Glomerular visceral epithelial cell (primary cell): Measurements from ENCODE around the gene USP4.
"Not testable (repeated sequence)": the region's sequence is repeated elsewhere in the genome, so short reads cannot be mapped to it uniquely, and the experiment has no call there.

ENCODE experiments used
- DNase-seq: peaks from one replicate; pipeline ENCODE4 v3.0.0-alpha.2; 2016; ENCODE audit errors: extremely low spot score

USP4 gene

GRCh38 chr3:49349348-49350114, 9.7 kb upstream of the USP4 start:
- DNase-seq = no peak

GRCh38 chr3:49348361-49348760, 8.5 kb upstream of the USP4 start:
- DNase-seq = not testable (repeated sequence)

- DNase-seq = no peak
Measured at GRCh38 chr3:49346797-49347251, 7.0 kb upstream of the USP4 start.

- no peak for DNase-seq
Measured at GRCh38 chr3:49343163-49343562, 3.3 kb upstream of the USP4 start.

DNA sequence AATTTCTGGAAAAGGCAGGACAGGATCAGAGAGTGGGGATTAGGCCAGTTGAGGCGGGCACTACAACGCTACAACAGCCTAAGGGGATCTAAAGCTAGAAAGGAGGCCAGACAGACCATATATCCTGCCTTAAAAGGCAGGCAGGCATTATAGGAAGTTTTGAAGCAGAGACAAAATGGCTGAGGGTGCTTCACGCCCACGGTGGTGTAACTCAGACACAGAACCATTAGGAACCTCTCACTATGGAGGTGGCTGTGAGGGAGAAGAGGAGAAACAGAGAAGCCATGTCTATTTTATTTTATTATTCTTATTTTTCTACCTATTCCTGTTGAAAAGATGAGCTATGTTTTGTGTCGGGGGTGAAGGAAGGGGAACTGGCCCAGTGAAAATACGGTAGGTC, 2.1 kb upstream of the USP4 start:
- DNase-seq = no peak

- DNase-seq = peak; percentile 35
Measured at GRCh38 chr3:49339581-49339940, 292 bp downstream of the USP4 start.

DNA sequence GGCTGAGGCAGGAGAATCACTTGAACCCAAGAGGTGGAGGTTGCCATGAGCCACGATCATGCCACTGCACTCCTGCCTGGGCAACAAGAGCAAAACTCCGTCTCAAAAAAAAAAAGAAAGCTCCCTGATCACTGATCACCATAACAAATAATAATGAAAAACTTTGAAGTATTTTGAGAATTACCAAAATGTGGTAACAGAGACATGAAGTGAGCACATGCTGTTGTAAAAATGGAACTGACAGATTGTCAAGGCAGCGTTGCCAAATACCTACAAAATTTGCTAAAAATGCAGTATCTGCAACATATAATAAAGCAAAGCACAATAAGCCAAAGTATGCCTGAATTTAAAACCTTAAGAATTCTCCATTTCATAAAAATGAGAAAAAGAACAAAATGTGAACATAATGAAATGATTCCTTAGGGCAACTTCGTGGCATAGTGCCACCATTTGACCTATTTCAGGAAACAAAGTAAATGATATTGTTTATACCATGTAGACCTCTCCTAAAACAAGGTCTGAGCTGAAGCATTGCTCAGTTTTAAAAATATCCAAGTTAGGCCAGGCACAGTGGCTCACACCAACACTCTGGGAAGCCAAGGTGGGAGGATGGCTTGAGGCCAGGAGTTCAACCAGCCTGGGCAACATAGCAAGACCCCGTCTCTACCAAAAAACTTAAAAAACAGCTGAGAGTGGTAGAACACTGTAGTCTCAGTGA, 5.8 kb downstream of the USP4 start:
- no peak for DNase-seq

- no peak for DNase-seq
Measured at GRCh38 chr3:49333091-49333490, 6.8 kb downstream of the USP4 start.

DNA sequence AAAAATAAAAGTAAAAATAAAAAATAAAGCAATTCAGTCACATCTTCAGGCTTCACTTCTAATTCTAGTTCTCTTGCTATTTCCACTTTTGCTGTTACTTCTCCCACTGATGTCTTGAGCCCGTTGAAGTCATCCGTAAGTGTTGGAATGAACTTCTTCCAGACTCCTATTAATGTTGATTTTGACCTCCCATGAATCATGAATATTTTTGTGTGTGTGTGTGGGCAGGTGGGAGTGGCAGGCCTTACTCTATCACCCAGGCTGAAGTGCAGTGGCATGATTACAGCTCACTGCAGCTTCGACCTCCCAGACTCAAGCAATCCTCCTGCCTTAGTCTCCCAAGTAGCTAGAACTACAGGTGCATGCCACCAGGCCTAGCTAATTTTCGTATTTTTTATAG, 10.7 kb downstream of the USP4 start:
- DNase-seq = no peak

DNA sequence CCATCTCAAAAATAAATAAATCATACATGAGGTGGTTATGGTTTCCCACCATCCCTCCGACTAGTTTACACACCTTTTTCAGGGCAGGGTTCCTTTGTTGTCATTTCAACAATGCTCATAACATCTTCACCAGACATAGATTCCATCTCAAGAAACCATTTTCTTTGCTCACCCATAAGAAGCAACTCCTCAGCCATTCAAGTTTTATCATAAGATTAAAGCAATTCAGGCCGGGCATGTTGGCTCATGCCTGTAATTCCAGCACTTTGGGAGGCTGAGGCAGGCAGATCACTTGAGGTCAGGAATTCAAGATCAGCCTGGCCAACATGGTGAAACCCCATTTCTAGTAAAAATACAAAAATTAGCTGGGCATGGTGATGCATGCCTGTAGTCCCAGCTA, 11.5 kb downstream of the USP4 start:
- DNase-seq = not testable (repeated sequence)

DNA sequence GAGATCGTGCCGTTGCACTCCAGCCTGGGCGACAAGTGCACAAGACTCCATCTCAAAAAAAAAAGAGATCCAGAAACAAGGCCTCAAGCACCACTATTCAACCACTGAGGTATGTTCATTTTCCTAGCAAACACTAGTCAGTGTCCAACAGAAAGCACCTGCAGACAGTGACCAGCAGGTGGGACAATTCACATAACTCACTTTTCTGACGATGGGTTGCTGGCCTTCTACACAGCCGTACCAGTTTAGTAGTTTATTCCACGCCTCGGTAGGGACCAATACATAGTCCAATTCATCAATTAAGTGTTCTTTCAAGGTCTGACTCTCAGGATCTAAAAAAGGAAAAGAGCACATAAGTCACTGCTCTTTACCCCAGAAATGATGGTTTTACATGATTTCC, 12.4 kb downstream of the USP4 start:
- peak; percentile 7 for DNase-seq

- no peak for DNase-seq
Measured at GRCh38 chr3:49324768-49325167, 15.1 kb downstream of the USP4 start.

GRCh38 chr3:49316696-49317457, 23.0 kb downstream of the USP4 start:
- no peak for DNase-seq

DNA sequence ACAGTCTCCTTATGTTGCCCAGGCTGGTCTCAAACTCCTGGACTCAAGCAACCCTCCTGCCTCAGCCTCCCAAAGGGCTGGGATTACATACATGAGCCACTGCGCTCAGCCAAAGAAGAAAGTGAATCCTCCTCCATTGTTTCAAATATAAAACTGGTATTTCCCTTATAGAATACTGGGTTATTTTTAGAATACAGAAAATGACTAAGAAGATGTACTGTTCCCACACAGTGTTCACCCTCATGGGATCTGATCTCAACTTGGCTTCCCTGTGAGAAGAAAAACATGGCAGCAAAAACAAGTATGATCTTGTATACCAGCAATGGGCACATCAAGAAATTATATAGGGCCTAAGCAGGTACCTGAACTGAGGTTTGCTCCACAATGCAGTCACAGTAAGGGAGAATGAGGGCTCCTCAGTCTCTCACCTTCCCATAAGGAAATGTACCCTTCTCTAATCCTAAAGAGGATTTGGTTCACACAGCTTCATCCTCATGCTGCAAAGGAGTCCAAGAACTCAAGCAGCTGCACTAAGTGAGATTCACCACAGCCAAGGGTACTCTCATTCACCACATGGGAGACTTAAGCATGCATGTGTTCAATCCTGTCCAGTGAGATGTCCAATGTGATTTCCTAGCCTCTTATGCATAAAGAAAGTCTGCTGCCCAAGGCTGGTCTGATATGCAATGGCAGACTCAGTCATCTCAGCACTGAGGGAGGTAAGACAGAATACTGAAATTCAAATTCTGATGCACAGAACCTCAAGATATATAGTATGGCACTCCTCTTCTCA, 25.8 kb downstream of the USP4 start:
- no peak for DNase-seq

DNA sequence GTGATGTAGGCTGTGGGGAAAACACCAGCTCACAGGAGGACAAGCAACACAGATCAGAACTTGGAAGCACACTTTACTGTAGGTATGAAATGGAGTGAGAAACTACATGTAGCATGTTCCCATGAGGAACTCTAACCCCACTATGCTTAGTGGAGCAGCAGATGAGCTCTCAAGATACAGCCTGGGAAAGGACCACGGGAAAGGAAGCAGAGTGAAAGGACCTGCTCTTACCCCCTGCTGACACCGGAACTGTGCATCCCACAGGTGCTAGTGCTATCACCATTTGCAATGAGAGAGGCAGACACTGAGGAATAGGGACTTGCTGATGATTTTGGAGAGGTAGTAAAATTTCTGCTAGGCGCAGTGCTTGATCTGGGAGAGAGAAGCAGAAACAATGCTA, 28.6 kb downstream of the USP4 start:
- DNase-seq = no peak

- DNase-seq = no peak
Measured at GRCh38 chr3:49310677-49311076, 29.2 kb downstream of the USP4 start.

GRCh38 chr3:49305608-49306007, 34.2 kb downstream of the USP4 start:
- DNase-seq = no peak

DNA sequence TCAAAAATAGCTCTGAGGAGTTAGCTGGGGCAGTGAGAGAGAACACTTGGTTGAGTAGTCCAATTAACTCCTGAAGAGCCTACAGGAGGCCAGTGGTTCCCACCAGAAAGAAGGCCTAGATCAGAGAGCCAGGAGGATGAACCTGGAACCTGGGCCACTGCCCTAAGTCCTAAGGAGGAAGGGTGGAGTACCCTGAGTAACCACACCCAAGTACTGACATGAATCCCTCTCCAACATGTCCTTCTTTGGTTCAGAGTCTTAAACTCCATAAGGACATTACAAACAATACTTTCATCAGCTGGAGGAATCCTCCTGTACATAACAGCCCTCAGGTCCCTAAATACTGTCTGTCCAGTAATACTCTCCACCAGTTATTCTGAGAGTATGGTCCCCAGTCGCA, 37.2 kb downstream of the USP4 start:
- no peak for DNase-seq

DNA sequence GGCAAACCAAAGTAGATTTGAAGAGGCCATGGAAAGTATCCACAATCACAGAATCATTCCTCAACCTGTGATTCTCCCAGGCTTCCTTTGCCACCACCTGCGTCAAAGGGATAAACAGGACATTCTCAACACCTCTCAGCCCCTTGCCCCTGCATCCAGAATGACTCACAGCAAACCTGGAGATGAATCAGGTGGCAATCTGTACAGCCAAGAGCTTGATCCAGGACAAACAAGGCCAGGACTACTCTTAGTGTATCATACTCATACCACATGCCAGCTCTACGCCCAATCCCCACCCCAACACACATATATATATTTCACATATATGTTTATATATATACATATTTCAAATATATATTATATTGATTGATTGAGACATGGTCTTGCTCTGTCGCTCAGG, 39.3 kb downstream of the USP4 start:
- no peak for DNase-seq

- no peak for DNase-seq
Measured at GRCh38 chr3:49298511-49298910, 41.3 kb downstream of the USP4 start.

GRCh38 chr3:49296781-49297411, 43.0 kb downstream of the USP4 start:
- no peak for DNase-seq
